Endodermal cell (in vitro differentiated cells): Measurements from ENCODE around the gene ZBTB46. TPM values are rescaled to one million over a fixed set of nuclear protein-coding genes. Genes with fewer than 3 reads are reported as not detected.

ENCODE experiments used
- DNase-seq: peaks from one replicate; pipeline ENCODE4 v3.0.0-alpha.2; 2017
- H3K27ac ChIP-seq: 2 replicates; pipeline ENCODE4 v1.5.1; 2013; ENCODE audit warnings: mild to moderate bottlenecking, low read depth, low read length, moderate library complexity
- H3K27me3 ChIP-seq: 2 replicates; pipeline ENCODE4 v1.6.1; 2013; ENCODE audit warnings: mild to moderate bottlenecking, low read length, moderate library complexity; ENCODE audit not compliant: insufficient read depth, control insufficient read depth, poor library complexity, severe bottlenecking
- H3K36me3 ChIP-seq: 2 replicates; pipeline ENCODE4 v1.7.0; 2013; ENCODE audit warnings: mild to moderate bottlenecking, low read length, moderate library complexity; ENCODE audit not compliant: control insufficient read depth, insufficient read depth
- H3K4me1 ChIP-seq: one replicate; pipeline ENCODE4 v1.7.0; 2013; ENCODE audit warnings: low read length; ENCODE audit not compliant: control insufficient read depth, insufficient read depth
- H3K4me3 ChIP-seq: 2 replicates; pipeline ENCODE4 v1.5.1; 2013; ENCODE audit warnings: mild to moderate bottlenecking, low read length, moderate library complexity
- H3K9ac ChIP-seq: 2 replicates; pipeline ENCODE4 v1.6.1; 2013; ENCODE audit warnings: mild to moderate bottlenecking, low read length, moderate library complexity; ENCODE audit not compliant: poor library complexity, severe bottlenecking; ENCODE audit errors: extremely low read depth
- H3K9me3 ChIP-seq: 2 replicates; pipeline ENCODE4 v1.6.1; 2013; ENCODE audit warnings: mild to moderate bottlenecking, low read length, moderate library complexity; ENCODE audit not compliant: control insufficient read depth
- H3K27ac Mint-ChIP-seq: 2 replicates; pipeline ENCODE4 v1.8.0; 2020; ENCODE audit warnings: mixed read lengths
- H3K27me3 Mint-ChIP-seq: 2 replicates; pipeline ENCODE4 v1.8.0; 2021; ENCODE audit warnings: mild to moderate bottlenecking, mixed read lengths; ENCODE audit not compliant: insufficient read depth
- H3K36me3 Mint-ChIP-seq: 2 replicates; pipeline ENCODE4 v1.8.0; 2020; ENCODE audit warnings: low read depth, mixed read lengths
- H3K4me1 Mint-ChIP-seq: 2 replicates; pipeline ENCODE4 v1.8.0; 2020; ENCODE audit warnings: mixed read lengths
- H3K4me3 Mint-ChIP-seq: 2 replicates; pipeline ENCODE4 v1.8.0; 2020; ENCODE audit warnings: mild to moderate bottlenecking, moderate library complexity, mixed read lengths
- H3K9me3 Mint-ChIP-seq: 2 replicates; pipeline ENCODE4 v1.8.0; 2020; ENCODE audit warnings: mild to moderate bottlenecking, mixed read lengths
- WGBS, 2 experiments: methylation state at CpG; one replicate each; pipeline versions ENCODE4 v1.1.5 to v1.1.7; 2013; ENCODE audit warnings: missing lambda C conversion rate in 2 of 2, mixed read lengths in 1 of 2; ENCODE audit not compliant: insufficient coverage in 1 of 2, insufficient read length in 1 of 2; 5-methylcytosine and 5-hydroxymethylcytosine counted together
- total RNA-seq, 2 donors: library from RNA; stranded (reverse); fragmentation: NEBNext Ultra II Directional in 1 of 2; extraction: Animal tissue kit (Norgen Biotek cat#: 25700) in 1 of 2; gene quantifications; 2 replicates in 1 of 2; 3 replicates in 1 of 2; pipeline ENCODE4 v1.2.1, GENCODE V29; 2021
- TF ChIP-seq, protein P1 (sequence below): fragments of 200-600 bp; sonication (generic); conservative IDR thresholded peaks from 2 replicates; pipeline ENCODE4 v1.5.0; 2021; ENCODE audit warnings: antibody characterized with exemption, mild to moderate bottlenecking

Gene ZBTB46
- total RNA-seq, 2 donors from 2014 or later: 24.9 to 25.9 TPM

DNA sequence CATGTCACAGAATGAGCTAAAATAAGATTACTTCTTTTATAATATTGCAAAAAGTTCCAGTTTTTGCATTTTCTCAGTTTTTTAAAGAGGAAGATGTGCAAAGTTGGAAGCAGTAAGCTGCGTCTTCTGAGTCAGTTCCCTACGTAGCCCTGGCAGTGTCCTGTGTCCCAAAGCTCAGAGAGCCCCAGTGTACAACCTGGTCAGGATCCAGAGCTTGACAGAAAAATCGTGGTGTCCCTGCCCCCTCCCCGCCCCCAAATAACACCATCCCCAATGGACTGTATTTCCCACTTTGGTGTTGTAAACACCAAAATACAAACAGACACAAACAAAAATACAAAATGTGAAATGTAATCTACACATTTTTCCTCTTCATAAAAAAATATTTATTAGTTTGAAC is 86.9 kb downstream of the ZBTB46 start:
- no peak overlapping the region for H3K9ac ChIP-seq
- peaks cover 14% of the 10 kb centered on the region for H3K36me3 Mint-ChIP-seq
- H3K9me3 ChIP-seq: no peaks in the 10 kb centered on the region
- H3K27me3 ChIP-seq: no peaks in the 10 kb centered on the region
- no peak overlapping the region for H3K27ac ChIP-seq
- H3K36me3 ChIP-seq: peaks cover 29% of the 10 kb centered on the region
- DNase-seq: no peak
- TF ChIP-seq, protein P1, sequence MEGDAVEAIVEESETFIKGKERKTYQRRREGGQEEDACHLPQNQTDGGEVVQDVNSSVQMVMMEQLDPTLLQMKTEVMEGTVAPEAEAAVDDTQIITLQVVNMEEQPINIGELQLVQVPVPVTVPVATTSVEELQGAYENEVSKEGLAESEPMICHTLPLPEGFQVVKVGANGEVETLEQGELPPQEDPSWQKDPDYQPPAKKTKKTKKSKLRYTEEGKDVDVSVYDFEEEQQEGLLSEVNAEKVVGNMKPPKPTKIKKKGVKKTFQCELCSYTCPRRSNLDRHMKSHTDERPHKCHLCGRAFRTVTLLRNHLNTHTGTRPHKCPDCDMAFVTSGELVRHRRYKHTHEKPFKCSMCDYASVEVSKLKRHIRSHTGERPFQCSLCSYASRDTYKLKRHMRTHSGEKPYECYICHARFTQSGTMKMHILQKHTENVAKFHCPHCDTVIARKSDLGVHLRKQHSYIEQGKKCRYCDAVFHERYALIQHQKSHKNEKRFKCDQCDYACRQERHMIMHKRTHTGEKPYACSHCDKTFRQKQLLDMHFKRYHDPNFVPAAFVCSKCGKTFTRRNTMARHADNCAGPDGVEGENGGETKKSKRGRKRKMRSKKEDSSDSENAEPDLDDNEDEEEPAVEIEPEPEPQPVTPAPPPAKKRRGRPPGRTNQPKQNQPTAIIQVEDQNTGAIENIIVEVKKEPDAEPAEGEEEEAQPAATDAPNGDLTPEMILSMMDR: no peak
- 90 to 100% methylated on average over 4 of the region's 4 CpGs for WGBS, 2 experiments
- peaks cover 8% of the 10 kb centered on the region for H3K4me1 ChIP-seq
- H3K27me3 Mint-ChIP-seq: no peaks in the 10 kb centered on the region
- no peak overlapping the region for H3K4me3 Mint-ChIP-seq
- H3K4me3 ChIP-seq: no peak overlapping the region
- H3K27ac Mint-ChIP-seq: no peak overlapping the region
- H3K4me1 Mint-ChIP-seq: no peaks in the 10 kb centered on the region
- H3K9me3 Mint-ChIP-seq: no peaks in the 10 kb centered on the region

DNA sequence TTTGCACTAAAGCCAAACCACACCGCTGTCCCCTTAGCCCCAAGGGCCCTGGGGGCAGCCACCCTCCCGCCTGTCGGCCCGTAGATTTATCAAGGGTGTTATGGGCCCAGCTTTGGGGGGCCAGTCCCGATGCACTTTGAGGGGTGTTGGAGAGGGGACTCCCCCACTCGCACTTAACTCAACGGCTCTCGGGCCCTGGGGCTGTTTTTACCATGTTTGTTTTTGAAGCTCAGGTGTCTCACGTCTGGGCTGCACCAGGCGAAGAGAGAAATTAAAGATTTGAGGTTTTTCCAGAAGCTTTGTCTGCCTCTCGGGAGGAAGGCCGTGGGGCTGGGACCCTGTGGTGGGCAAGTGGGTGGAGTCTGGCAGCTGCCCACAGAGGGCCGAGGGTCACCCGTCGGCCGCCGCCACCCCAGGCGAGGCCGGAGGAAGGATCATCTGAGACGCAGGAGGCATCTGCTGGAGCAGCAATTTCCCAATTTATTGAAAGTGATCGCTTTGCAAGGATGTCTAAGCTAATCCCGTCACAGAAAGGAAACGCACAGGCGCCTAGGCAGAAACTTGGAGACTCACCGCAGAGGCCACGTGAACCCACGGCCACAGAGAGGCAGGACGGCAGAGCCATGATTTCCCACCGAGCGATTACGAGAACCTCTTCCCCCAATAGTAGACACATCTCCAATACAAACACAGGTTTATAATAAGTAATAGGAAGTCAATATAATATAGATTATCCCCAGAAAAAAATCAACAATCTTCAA is 87.7 kb downstream of the ZBTB46 start:
- Histone ChIP-seq H3K27ac (no peak overlapping the region), H3K4me3 (no peak overlapping the region), H3K9me3 (no peaks in the 10 kb centered on the region), H3K9ac (no peak overlapping the region), H3K36me3 (peaks cover 29% of the 10 kb centered on the region), H3K4me1 (peaks cover 8% of the 10 kb centered on the region), H3K27me3 (no peaks in the 10 kb centered on the region)
- H3K4me3 Mint-ChIP-seq: no peak overlapping the region
- TF ChIP-seq, protein P1: no peak
- no peak overlapping the region for H3K27ac Mint-ChIP-seq
- no peaks in the 10 kb centered on the region for H3K27me3 Mint-ChIP-seq
- H3K4me1 Mint-ChIP-seq: no peaks in the 10 kb centered on the region
- H3K9me3 Mint-ChIP-seq: no peaks in the 10 kb centered on the region
- no peak for DNase-seq
- peaks cover 14% of the 10 kb centered on the region for H3K36me3 Mint-ChIP-seq
- 91 to 95% methylated on average over 18 to 28 of the region's 31 CpGs for WGBS, 2 experiments

DNA sequence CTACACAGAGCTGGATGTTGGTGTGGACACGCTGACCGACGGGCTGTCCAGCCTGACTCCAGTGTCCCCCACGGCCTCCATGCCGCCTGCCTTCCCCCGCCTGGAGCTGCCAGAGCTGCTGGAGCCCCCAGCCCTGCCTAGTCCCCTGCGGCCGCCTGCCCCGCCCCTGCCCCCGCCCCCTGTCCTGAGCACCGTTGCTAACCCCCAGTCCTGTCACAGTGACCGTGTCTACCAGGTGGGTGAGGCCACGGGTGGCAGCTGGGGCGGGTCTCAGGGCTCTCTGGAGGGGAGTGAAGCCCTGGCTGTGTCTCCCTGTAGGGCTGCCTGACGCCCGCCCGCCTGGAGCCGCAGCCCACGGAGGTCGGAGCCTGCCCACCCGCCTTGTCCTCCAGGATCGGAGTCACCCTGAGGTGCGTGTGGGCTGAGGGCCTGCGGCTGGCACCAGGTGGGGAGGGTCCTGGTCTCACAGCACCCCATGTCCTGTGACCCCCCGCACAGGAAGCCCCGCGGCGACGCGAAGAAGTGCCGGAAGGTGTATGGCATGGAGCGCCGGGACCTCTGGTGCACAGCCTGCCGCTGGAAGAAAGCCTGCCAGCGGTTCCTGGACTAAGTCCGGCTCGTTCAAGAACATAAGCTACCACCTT is 88.6 kb downstream of the ZBTB46 start:
- Mint-ChIP-seq H3K27me3 (no peaks in the 10 kb centered on the region), H3K9me3 (no peaks in the 10 kb centered on the region), H3K27ac (no peak overlapping the region), H3K36me3 (peaks cover 14% of the 10 kb centered on the region), H3K4me1 (no peaks in the 10 kb centered on the region), H3K4me3 (no peak overlapping the region)
- Histone ChIP-seq H3K9ac (no peak overlapping the region), H3K9me3 (no peaks in the 10 kb centered on the region), H3K27ac (no peak overlapping the region), H3K4me1 (peaks cover 8% of the 10 kb centered on the region), H3K36me3 (peaks cover 29% of the 10 kb centered on the region), H3K27me3 (no peaks in the 10 kb centered on the region), H3K4me3 (no peak overlapping the region)
- DNase-seq: peak; percentile 45
- TF ChIP-seq, protein P1: no peak
- WGBS, 2 experiments: 93 to 94% methylated on average over 19 to 37 of the region's 37 CpGs
